ENCODE measurements around the gene TCF4.

The TCF4 gene

DNA sequence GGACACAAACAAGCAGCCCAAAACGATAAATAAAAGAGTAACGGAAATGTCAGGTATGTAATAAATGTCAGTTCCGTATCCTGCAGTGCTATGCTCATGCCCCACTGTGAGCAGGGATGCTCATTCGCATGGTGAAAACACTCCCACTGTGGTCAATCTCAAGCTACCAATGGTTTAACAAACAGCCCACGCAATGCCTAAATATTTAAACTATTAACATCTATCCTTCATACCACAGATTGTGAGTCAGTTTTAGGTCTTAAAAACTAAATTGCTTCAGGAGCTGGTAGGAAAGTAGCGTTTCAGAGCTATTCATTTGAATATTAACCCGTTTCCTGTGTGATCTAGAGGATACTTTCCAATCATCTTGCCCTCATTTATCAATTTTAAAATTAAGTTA lies 207.4 kb downstream of the TCF4 start:
- DNase-seq, result no peak

GRCh38 chr18:55376387-55376786 lies 211.6 kb downstream of the TCF4 start:
- no peak for DNase-seq

DNA sequence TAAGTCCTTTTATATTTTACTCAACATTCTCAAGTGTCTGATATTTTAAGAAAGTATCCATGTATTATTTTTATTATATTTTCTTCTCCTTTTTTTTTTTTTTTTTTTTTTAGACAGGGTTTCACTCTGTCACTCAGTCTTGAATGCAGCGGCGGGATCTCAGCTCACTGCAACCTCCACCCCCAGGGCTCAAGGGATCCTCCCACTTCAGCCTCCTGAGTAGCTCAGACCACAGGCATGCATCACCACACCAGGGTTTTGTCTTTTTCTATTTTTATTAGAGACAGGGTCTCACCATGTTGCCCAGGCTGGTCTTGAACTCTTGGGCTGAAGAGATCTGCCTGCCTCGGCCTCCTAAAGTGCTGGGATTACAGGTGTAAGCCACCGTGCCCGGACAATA lies 212.1 kb downstream of the TCF4 start:
- DNase-seq, result no peak

DNA sequence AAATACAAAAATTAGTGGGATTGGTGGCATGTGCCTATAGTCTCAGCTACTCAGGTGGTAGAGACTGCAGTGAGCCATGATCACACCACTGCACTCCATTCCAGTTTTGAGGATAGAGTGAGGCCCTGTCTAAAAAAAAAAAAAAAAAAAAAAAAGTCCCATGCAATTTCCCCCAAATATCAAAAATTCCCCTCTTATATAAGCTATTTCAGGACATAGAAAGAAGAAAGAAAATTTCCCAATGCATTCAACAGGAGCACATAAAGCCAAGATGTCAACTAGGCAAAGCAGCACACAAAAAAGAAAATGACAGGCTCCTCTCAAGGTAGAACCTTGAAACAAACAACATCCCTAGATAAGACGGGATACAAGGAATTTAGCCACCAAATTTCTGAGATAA lies 213.3 kb downstream of the TCF4 start:
- no peak for DNase-seq

- DNase-seq, result no peak
Observed at GRCh38 chr18:55372209-55372608, 215.8 kb downstream of the TCF4 start.

DNA sequence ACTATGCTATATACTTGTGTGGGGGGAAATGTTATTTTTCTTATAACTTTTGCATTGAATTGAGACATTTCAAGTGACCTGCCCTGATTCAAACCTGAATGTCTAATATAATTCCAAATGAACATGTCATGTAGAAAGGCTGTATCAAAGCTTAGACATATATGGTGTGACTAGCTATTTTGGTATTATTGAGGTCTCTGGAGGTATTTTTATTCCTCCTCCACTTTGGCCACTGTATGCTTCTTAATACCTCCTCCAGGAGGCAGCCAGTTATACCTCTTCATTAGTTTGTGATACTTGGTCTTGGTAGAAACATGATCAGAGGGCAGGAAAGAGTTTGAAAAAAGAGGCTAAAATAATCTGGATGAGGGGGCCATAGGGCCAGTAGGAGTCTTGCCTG lies 217.1 kb downstream of the TCF4 start:
- no peak for DNase-seq

DNA sequence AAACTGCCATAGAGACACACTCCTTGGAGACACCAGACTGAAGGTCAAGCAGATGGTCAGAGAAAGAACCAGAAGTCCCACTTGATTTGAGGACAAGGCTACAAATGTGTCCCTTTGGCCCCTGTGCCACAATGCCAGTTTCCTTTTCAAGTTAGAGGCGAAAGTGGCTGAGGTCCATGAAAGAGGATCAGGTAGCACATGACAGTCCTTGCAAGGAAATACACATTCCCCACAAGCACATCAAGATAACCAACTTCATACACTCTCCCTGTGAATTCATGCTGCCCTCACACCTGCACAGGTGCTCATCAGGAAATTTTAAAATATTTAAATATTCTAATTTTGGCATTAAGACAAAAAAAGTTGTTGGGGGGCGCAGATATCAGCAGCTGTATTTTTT lies 218.6 kb downstream of the TCF4 start:
- DNase-seq, result no peak

DNA sequence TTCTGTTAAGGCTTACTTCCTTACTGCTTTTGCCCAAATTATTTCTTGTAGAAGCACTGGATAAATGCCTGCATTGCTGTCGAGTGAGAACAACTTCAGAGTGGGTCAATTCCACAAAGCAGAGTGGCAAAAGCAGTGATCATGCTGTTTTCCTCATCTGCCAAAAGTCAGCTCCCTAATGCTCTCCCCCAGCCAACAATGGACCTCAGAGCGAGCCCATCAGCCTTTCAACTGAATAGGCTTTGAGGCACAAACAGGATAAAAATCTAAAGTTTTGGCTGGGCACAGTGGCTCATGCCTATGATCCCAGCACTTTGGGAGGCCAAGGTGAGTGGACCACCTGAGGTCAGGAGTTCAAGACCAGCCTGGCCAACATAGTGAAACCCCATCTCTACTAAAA lies 222.7 kb downstream of the TCF4 start:
- no peak for DNase-seq

DNA sequence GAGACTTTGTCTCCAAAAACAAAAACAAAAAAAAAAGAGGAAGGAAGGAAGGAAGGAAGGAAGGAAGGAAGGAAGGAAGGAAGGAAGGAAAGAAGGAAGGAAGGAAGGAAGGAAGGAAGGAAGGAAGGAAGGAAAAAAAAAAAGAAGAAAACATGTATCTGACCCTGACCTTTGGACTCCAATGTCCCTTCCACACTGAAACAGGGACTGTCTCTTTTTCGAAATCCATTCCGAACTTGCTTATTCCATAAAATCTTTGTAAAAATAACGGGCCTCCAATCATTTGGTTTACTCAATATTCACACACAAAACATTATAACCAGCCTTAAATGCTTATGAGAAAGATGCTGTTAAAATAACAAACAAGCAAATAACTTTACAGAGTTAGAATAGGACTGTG lies 225.7 kb downstream of the TCF4 start:
- DNase-seq, result no peak

DNA sequence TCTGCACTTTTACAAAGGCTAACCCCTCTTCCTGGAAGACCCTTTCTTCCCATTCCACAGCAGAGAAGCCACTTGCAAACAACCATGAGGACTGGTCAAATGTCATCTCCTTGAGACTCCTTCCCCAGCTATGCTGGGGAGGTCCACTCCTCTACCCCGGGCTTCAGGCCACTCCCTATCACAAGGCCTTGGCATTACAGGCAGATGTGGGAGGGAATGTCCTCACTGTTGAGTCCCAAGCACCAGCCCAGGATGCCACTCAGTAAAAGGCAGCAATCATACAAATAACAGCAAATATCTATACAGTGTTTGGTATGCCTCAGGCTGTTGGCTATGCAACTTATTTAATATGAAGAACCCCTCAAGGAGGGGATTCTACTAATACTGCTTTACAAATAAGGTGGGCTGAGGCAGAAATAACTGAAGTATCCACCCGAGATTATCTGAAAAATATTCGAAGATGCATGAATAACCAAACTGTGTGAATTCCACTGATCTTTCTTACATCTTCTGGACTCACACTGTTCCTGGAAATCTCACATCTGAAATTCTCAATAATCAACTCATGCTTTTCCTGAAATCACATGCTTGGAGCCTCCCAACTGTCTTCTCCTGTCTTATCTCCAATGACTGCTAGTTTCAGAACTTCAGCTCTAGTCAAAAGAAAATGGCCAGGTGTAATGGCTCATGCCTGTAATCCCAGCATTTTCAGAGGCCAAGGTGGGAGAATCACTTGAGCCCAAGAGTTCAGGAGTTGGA lies 226.3 kb downstream of the TCF4 start:
- no peak for DNase-seq

DNA sequence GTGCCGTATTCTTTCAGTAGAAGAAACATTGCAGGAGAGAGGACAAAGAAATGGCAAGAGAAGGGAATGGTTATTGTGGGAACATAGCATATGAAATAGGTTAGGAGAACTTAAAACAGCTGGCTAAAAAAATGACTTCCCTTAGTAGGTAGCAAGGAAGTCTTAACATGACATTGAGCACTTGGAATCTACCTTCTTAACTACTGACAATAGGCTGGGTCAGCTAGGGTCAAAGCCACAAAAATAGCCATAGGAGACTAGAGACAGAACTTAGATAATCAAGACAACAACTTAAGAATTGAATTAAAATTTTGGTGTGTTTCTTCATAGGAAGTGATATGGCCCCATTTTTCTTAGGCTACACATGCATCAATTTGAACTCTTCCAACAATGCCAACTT lies 227.9 kb downstream of the TCF4 start:
- no peak for DNase-seq

DNA sequence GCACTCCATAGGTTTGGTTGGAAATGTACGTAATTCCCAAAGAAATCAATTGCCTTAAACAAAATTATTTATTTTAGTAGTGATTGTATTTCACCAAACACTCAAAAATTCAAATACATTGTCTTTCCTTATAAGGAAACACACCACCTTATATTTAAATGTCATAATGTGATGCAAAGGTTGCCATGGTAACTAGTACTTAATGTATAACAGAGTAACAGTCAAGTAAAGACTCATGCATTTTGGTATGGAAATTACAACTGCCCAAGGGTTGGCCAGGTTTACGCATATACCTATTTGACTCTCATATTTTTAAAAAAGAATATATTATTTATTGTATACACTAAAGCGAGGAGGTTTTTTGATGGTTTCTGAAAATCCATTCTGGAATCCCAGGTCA lies 231.2 kb downstream of the TCF4 start:
- DNase-seq, result no peak

GRCh38 chr18:55355223-55355622 lies 232.8 kb downstream of the TCF4 start:
- DNase-seq, result no peak

DNA sequence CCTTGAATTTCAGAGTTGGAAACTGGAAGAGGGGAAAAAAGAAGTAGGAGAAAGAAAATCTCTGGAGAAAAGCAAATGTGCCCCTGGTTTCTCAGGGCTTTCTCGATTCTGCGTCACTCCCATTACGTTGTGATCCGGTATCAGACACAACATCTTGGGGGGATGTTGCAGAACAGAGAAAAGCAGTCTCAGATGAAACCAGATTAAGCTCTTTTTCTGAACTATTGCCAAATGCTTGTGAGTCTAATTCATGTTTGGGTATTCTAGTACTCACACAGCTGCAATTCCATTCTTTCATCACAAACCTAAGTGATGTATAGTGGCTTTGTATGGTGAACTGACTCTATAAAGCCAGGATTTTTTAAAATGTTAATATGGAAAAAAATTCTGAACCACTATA lies 233.2 kb downstream of the TCF4 start:
- no peak for DNase-seq

GRCh38 chr18:55353806-55354205 lies 234.2 kb downstream of the TCF4 start:
- DNase-seq, result no peak

DNA sequence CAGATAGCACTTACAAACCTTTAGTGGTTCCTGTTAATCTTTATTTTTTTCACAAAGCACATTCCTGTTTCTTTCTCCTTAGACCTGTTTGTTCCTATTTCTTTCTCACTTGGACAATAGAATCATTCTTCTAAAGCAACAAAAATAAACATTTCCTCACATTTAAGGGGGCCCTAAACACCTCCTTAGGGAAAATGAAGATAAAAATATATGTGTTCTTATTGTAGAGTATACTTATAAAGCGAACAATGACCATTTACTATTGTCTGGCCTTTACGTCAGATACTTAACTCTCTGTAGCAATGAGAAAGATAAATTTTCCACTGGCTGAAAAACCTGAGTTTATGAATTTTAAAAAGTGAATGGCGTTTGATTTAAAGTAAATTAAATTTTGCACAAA lies 234.6 kb downstream of the TCF4 start:
- DNase-seq, result no peak

DNA sequence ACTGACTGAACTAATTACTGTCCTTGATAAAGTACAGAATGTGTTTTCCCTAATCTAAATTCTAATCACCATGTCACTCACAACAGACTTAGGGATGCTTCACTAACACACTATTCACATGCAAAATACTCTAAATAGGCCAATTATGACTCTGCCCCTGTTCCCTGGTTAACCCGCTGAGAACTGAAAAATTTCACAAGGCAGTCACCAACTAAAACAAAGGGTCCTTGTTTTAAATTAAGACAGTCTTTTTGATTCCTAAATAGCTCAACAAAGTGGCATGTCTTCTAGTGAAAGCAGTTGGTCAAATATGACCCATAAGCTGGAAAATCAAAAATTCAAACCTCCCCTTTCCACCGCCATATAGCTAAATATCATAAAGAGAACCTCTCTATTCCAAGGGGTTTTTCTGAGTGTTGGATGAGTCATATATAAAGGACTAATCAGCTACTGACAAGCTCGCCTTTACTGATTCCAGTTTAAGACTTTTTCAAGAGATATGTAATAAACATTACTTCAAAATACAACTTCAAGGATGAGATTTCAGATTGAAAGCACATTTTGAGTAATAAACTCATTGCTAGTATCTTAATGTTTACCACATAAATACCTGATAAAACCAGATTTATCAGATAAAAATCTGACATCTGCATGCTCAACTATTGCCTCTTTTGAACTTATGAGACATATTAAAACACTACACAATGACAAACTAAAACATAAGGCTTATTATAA lies 235.8 kb downstream of the TCF4 start:
- no peak for DNase-seq

- no peak for DNase-seq
Observed at GRCh38 chr18:55351241-55351691, 236.7 kb downstream of the TCF4 start.

GRCh38 chr18:55349685-55350084 lies 238.3 kb downstream of the TCF4 start:
- DNase-seq, result no peak

- no peak for DNase-seq
Observed at GRCh38 chr18:55346961-55347740, 240.8 kb downstream of the TCF4 start.

DNA sequence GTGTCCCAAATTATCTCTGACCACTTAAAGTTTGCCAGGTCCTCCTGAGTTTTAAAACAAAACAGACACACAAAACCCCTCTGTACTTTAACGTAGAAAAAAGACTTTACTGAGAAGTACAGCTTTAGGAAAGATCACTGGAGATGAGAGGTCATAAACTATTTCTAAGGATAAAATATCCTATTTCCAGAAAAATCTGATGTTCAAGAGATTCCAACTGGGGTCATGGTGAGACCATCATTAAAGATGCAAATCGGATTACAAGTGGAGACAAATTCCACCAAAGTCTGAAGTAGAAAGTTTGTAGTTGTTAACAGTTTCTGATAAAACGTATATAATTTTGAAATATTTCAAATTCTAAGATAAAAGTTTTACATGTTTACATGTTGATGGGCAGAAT lies 241.6 kb downstream of the TCF4 start:
- DNase-seq, result no peak

- no peak for DNase-seq
Observed at GRCh38 chr18:55345103-55345950, 242.7 kb downstream of the TCF4 start.

Data from activated naive CD4-positive, alpha-beta T cell treated with Interleukin-2 at 50 U/mL for 16 hours (primary cell).